ENCODE data around the gene UMPS. TPM values are rescaled to one million over a fixed set of nuclear protein-coding genes. Genes with fewer than 3 reads are reported as not detected.

The UMPS gene
- total and polyA plus RNA-seq, 9 of the 15 experiments (the other 6 are each of a cell fraction or from before 2014, with no cell fraction given), result 28.9 to 91.0 (median 45.9) TPM

DNA sequence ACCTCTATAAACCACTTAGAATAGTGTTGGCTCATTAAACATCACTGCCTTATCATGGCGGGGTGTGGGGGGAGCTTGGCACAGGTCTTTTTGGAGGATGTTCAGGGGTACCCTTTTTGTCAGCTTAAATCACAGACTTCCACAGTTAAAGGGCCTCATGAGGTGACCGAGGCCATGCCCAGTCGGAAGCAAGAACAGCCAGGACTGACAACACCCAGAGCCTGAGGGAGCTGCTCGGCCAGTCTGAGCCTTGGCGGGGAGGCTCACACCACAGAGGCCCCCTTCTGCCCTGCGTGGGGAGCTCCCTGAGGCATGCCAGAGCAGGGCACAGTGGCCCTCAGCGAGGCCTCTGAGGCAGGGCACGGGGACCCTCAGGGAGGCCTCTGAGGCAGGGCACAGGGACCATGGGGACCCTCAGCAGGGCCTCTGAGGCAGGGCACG lies 49.5 kb downstream of the UMPS start:
- in situ Hi-C loops (cut with MboI), result no loop called here
- no peak for DNase-seq (ENCODE audit: extremely low read depth in 1 of 4, low spot score in 3 of 4)

GRCh38 chr3:124780356-124780755 lies 50.1 kb downstream of the UMPS start:
- no peaks in the 10 kb centered on the region; a peak in 1 of 5 replicates for H3K4me1 ChIP-seq (replicated peaks in 1 of 2; ENCODE audit: control insufficient read depth in 2 of 2, insufficient read depth in 2 of 2, low read length in 2 of 2)
- FAIRE-seq, result no peak
- POLR2A ChIA-PET, result no interaction called here
- intact Hi-C loops (cut with micrococcal nuclease) (no loop called here), in situ Hi-C loops (cut with MboI) (no loop called here)
- no peak for ATAC-seq
- no peak overlapping the region for H3K27ac ChIP-seq (ENCODE audit: extremely low read depth, low read depth, low read length)
- no peak overlapping the region for H3K4me2 ChIP-seq (ENCODE audit: insufficient read depth, low read length)
- CTCF ChIA-PET (ENCODE audit: low intra/inter-chr PET ratio), result no interaction called here
- H3K9me1 ChIP-seq (ENCODE audit: control insufficient read depth, insufficient read depth, low read length), result no peaks in the 10 kb centered on the region
- no peak overlapping the region for H3K9ac ChIP-seq (ENCODE audit: insufficient read depth in 1 of 2, low read depth in 2 of 2, low read length in 2 of 2)
- DNase-seq (ENCODE audit: extremely low read depth in 1 of 4, low spot score in 3 of 4), result no peak
- no peaks in the 10 kb centered on the region for H3K9me3 ChIP-seq (replicated peaks; ENCODE audit: control insufficient read depth, insufficient read depth, low read depth, low read length)
- no peaks in the 10 kb centered on the region for H3K79me2 ChIP-seq (ENCODE audit: control insufficient read depth, insufficient read depth, low read length)
- BruUV-seq (replicated peaks), result no TSS peak
- no peak overlapping the region for H2AFZ ChIP-seq (ENCODE audit: low read depth, low read length)
- H3K36me3 ChIP-seq (ENCODE audit: control insufficient read depth, insufficient read depth, low read length), result no peaks in the 10 kb centered on the region
- 53% methylated on average over 3 of the region's 8 CpGs for WGBS (ENCODE audit: insufficient coverage, low coverage, missing lambda C conversion rate)
- H3K27me3 ChIP-seq (ENCODE audit: control insufficient read depth in 2 of 2, insufficient read depth in 2 of 2, low read length in 2 of 2), result no peaks in the 10 kb centered on the region; a peak in 1 of 5 replicates
- H3K4me3 ChIP-seq, result no peak overlapping the region
- H4K20me1 ChIP-seq (replicated peaks; ENCODE audit: control insufficient read depth, insufficient read depth, low read length), result peaks cover 8% of the 10 kb centered on the region; the same call in 1 of the 2 replicates
- TF ChIP-seq FOXJ3 (CRISPR knock-in tag; IDR thresholded peaks at IDR 0.05) (no peak), ZC3H11A (IDR thresholded peaks at IDR 0.05; ENCODE audit: low read depth, low read length) (no peak), GTF2F1 (IDR thresholded peaks at IDR 0.05; ENCODE audit: low read depth, low read length) (no peak), C11orf30 (IDR thresholded peaks at IDR 0.05; ENCODE audit: low read depth) (no peak), RBM25 (IDR thresholded peaks at IDR 0.05; ENCODE audit: low read depth, low read length, severe bottlenecking) (no peak), TCFL5 (CRISPR knock-in tag; conservative IDR thresholded peaks at IDR 0.05) (no peak), ASH1L (IDR thresholded peaks at IDR 0.05; ENCODE audit: borderline replicate concordance, low read depth, partially characterized antibody) (no peak), ADNP (tag; IDR thresholded peaks at IDR 0.05) (no peak), NR2C2 (CRISPR knock-in tag; IDR thresholded peaks at IDR 0.05) (no peak), NR2C2 (tag; IDR thresholded peaks at IDR 0.05) (no peak), HMGXB4 (CRISPR knock-in tag; IDR thresholded peaks at IDR 0.05) (no peak)

More for the DNA sequence above, 49.5 kb downstream of the UMPS start:
- H2AFZ ChIP-seq (ENCODE audit: low read depth, low read length), result no peak overlapping the region
- intact Hi-C loops (cut with micrococcal nuclease), result no loop called here
- ATAC-seq, result no peak
- no peaks in the 10 kb centered on the region; a peak in 1 of 5 replicates for H3K4me1 ChIP-seq (replicated peaks in 1 of 2; ENCODE audit: control insufficient read depth in 2 of 2, insufficient read depth in 2 of 2, low read length in 2 of 2)
- H4K20me1 ChIP-seq (replicated peaks; ENCODE audit: control insufficient read depth, insufficient read depth, low read length), result peaks cover 13% of the 10 kb centered on the region; the same call in 1 of the 2 replicates
- no peaks in the 10 kb centered on the region for H3K36me3 ChIP-seq (ENCODE audit: control insufficient read depth, insufficient read depth, low read length)
- no peak overlapping the region for H3K4me3 ChIP-seq
- BruUV-seq (replicated peaks), result no TSS peak
- H3K79me2 ChIP-seq (ENCODE audit: control insufficient read depth, insufficient read depth, low read length), result no peaks in the 10 kb centered on the region
- ChIA-PET POLR2A (no interaction called here), CTCF (ENCODE audit: low intra/inter-chr PET ratio) (no interaction called here)
- TF ChIP-seq MITF (IDR thresholded peaks at IDR 0.05), result no peak
- no peak overlapping the region for H3K27ac ChIP-seq (ENCODE audit: extremely low read depth, low read depth, low read length)
- no peaks in the 10 kb centered on the region for H3K9me3 ChIP-seq (replicated peaks; ENCODE audit: control insufficient read depth, insufficient read depth, low read depth, low read length)
- no peak overlapping the region for H3K9ac ChIP-seq (ENCODE audit: insufficient read depth in 1 of 2, low read depth in 2 of 2, low read length in 2 of 2)
- no peak for FAIRE-seq
- WGBS (ENCODE audit: insufficient coverage, low coverage, missing lambda C conversion rate), result 83% methylated on average over 1 of the region's 9 CpGs
- H3K27me3 ChIP-seq (ENCODE audit: control insufficient read depth in 2 of 2, insufficient read depth in 2 of 2, low read length in 2 of 2), result no peaks in the 10 kb centered on the region; a peak in 1 of 5 replicates
- no peaks in the 10 kb centered on the region for H3K9me1 ChIP-seq (ENCODE audit: control insufficient read depth, insufficient read depth, low read length)
- H3K4me2 ChIP-seq (ENCODE audit: insufficient read depth, low read length), result no peak overlapping the region
